Neutrophil (primary cell): Measurements from ENCODE around the gene HS3ST6.
A peak's percentile ranks its signal among the peaks of the same experiment; 100 is the strongest.
"Not testable (repeated sequence)": the region's sequence is repeated elsewhere in the genome, so short reads cannot be mapped to it uniquely, and the experiment has no call there.

Source experiments
- H3K27ac ChIP-seq: fragments of 200-600 bp; sonication (generic); 2 replicates; pipeline ENCODE4 v1.5.1; 2016; ENCODE audit warnings: mild to moderate bottlenecking, moderate library complexity
- H3K27me3 ChIP-seq: fragments of 200-600 bp; sonication (generic); 2 replicates; pipeline ENCODE4 v1.6.0; 2016; ENCODE audit warnings: mild to moderate bottlenecking
- H3K36me3 ChIP-seq: fragments of 200-600 bp; sonication (generic); 2 replicates; pipeline ENCODE4 v1.5.1; 2017
- H3K4me1 ChIP-seq, 2 experiments: fragments of 200-600 bp in 1 of 2; sonication (generic) in 1 of 2; 1 replicate in 1 of 2; 2 replicates in 1 of 2; pipeline versions ENCODE4 v1.5.1 to v1.6.1; 2013 to 2016; ENCODE audit warnings: low read depth in 1 of 2, low read length in 1 of 2, mild to moderate bottlenecking in 1 of 2, moderate library complexity in 1 of 2; ENCODE audit not compliant: control insufficient read depth in 1 of 2, insufficient read depth in 1 of 2
- H3K4me3 ChIP-seq, 2 experiments: fragments of 200-600 bp in 1 of 2; sonication (generic) in 1 of 2; 1 replicate in 1 of 2; 2 replicates in 1 of 2; pipeline ENCODE4 v1.5.1; 2013 to 2016; ENCODE audit warnings: low read depth in 1 of 2, low read length in 1 of 2, mild to moderate bottlenecking in 1 of 2, moderate library complexity in 1 of 2
- H3K9me3 ChIP-seq: fragments of 200-600 bp; sonication (generic); 2 replicates; pipeline ENCODE4 v1.5.1; 2016
- TF ChIP-seq, protein P1 (sequence below): fragments of 200-600 bp; sonication (generic); IDR thresholded peaks from 2 replicates; pipeline ENCODE4 v1.5.1; 2016; ENCODE audit warnings: antibody characterized with exemption

Gene HS3ST6

DNA sequence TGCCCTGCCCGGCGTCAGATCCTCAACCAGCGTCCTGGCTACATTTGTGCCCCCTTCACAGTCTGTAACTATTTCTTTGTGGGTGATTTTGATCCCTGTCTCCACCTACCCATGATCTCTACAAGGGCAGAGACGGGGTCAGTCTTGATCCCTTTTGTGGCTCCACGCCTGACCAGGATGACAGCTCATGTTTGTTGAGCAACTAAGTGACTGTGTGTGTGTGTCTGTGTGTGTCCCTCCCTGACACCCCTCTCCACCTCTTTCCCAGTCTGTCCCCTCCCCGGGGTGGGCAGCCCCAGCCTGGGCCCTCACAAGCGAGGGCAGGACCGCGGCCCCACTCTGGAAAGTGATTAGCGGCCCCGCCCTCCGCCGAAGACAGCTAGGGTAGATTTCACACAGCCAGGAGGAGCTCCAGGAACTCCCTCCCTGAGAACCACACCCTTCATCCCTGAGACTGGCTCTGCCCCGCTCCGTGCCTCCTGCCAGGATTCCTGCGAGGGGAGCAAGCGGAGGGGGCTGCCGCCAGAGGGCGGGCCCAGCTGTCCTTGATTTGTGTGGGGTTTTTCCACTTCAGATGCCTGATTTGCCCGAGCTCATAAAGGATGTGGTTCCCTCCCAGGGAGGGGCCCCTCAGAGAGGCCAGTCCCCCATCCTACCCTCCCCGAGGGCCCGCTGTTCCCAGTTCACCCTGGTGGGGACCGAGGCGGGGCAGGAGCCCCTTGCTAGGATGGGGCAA, 5.3 kb upstream of the HS3ST6 start:
- no peaks in the 10 kb centered on the region for H3K4me1 ChIP-seq
- no peak overlapping the region for H3K4me3 ChIP-seq
- H3K36me3 ChIP-seq = no peaks in the 10 kb centered on the region
- H3K27me3 ChIP-seq = peaks cover 66% of the 10 kb centered on the region
- no peaks in the 10 kb centered on the region for H3K9me3 ChIP-seq
- H3K27ac ChIP-seq = no peak overlapping the region
- TF ChIP-seq, protein P1, sequence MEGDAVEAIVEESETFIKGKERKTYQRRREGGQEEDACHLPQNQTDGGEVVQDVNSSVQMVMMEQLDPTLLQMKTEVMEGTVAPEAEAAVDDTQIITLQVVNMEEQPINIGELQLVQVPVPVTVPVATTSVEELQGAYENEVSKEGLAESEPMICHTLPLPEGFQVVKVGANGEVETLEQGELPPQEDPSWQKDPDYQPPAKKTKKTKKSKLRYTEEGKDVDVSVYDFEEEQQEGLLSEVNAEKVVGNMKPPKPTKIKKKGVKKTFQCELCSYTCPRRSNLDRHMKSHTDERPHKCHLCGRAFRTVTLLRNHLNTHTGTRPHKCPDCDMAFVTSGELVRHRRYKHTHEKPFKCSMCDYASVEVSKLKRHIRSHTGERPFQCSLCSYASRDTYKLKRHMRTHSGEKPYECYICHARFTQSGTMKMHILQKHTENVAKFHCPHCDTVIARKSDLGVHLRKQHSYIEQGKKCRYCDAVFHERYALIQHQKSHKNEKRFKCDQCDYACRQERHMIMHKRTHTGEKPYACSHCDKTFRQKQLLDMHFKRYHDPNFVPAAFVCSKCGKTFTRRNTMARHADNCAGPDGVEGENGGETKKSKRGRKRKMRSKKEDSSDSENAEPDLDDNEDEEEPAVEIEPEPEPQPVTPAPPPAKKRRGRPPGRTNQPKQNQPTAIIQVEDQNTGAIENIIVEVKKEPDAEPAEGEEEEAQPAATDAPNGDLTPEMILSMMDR = peak; percentile 11

DNA sequence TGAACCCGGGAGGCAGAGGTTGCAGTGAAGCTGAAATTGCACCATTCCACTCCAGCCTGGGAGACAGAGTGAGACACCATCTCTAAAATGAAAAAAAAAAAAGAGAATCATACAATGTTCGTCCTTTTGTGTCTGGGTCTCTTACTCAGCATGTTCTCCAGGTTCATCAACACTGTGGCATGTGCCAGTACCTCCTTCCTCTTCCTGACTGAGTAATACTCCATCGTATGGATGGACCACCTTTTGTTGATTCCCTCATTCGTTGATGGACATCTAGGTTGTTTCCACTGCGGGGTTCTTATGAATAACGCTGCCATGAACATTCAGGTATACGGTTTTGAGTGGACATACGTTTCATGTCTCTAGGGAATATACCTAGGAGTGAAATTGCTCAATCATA, 4.1 kb upstream of the HS3ST6 start:
- TF ChIP-seq, protein P1 = no peak
- H3K27ac ChIP-seq = no peak overlapping the region
- H3K4me3 ChIP-seq = no peak overlapping the region
- H3K27me3 ChIP-seq = peaks cover 77% of the 10 kb centered on the region
- no peaks in the 10 kb centered on the region for H3K36me3 ChIP-seq
- H3K9me3 ChIP-seq = no peaks in the 10 kb centered on the region
- H3K4me1 ChIP-seq = no peaks in the 10 kb centered on the region

DNA sequence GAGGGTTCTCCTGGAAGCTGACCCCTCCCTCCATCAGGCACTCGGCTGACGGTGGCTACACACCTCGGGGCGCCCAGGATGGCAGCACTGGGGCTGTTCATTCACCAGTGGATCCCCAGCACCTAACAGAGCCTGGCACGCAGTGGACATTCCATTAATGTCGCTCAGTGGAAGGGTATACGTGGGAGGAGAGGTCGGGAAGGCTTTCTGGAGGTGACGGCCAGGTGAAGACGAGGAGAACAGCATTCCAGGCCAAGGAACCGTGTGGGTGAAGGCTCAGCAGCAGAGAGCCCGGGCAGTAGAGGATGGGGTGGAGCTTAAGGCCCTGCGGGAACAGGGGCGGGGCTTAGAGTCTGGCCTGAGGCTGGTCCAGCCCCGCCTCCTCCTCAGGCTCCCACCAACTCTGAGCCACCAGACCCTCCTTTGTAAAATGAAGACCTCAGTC, 2.5 kb upstream of the HS3ST6 start:
- no peaks in the 10 kb centered on the region for H3K4me1 ChIP-seq
- no peaks in the 10 kb centered on the region for H3K9me3 ChIP-seq
- TF ChIP-seq, protein P1 = no peak
- no peak overlapping the region for H3K27ac ChIP-seq
- H3K27me3 ChIP-seq = peaks cover 93% of the 10 kb centered on the region
- H3K36me3 ChIP-seq = no peaks in the 10 kb centered on the region
- no peak overlapping the region for H3K4me3 ChIP-seq

DNA sequence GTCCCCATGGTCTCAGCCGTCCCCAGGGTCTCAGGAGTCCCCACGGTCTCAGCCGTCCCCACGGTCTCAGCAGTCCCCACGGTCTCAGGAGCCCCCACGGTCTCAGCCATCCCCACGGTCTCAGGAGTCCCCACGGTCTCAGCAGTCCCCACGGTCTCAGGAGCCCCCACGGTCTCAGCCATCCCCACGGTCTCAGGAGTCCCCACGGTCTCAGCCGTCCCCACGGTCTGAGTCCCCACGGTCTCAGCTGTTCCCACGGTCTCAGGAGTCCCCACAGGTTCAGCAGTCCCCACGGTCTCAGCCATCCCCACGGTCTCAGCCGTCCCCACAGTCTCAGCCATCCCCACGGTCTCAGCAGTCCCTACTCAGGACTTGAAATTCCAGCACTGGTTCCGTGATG, 1.9 kb upstream of the HS3ST6 start:
- peaks cover 99% of the 10 kb centered on the region for H3K27me3 ChIP-seq
- not testable (repeated sequence) for H3K4me3 ChIP-seq, H3K27ac ChIP-seq, H3K4me1 ChIP-seq, H3K9me3 ChIP-seq, H3K36me3 ChIP-seq

DNA sequence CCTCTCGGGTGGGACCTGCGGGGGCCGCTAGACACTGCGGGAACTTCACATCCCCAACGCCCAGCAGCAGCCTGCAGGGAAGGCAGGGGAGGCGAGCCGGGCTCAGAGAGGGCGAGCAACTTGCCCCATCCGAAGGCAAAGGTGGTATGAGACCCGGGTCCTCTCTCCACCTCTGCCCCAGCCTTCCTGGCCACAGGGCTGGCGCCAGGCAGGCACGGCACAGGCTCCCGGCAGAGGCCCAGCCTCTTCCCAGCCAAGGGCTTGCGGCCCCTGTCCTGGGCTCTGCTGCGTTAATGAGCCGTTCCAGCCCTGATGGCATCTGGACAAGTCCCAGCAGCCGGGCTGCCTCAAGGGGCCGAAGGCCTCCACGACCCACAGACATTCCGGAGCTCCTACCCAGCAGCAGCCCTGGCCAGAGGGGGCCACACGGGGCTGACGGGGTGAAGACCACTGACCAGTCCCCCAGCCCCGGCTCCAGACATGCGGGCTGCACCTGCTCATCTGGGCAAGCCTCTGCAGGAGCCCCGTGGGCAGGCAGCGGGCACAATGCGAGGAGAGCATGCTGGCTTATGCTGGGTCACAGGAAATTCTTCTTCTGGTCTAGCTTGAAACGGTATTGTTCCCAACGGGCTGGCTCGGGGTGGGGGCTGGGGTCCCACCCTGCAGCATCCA, 1.2 kb upstream of the HS3ST6 start:
- TF ChIP-seq, protein P1 = no peak
- peaks cover 100% of the 10 kb centered on the region for H3K27me3 ChIP-seq
- H3K9me3 ChIP-seq = no peaks in the 10 kb centered on the region
- H3K27ac ChIP-seq = no peak overlapping the region
- H3K36me3 ChIP-seq = no peaks in the 10 kb centered on the region
- no peak overlapping the region for H3K4me3 ChIP-seq
- H3K4me1 ChIP-seq = no peaks in the 10 kb centered on the region

DNA sequence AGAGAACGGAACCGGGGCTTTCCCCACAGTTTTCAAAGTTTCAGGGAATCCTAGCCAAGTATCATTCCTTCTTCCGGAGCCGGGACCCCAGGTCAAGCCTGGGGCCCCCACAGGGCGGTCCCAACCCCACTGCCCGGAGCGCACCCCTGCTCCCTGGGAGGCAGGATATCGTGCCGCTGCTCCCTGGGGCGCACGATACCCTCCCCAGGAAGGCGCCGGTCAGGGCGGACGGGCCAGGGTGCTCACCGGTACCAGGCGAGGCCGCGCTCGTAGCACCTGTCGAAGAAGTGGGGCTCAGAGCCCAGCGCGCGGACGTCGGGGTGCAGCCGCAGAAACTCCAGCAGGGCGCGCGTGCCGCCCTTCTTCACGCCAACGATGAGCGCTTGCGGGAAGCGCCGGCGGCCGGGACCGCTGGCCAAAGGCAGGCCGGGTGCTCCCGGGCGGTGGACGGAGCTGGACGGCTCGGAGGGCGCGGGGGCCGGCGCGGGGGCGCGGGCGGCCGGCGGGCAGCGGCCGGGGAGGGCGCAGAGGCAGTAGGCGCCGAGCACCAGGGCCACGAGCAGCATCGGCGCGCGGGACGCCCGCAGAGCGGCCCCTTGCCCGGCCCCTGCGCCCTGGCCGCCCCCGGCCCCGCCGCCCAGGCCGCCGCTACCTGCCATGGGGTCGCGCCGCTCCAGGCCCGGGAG, 407 bp downstream of the HS3ST6 start:
- no peak overlapping the region for H3K4me3 ChIP-seq
- H3K9me3 ChIP-seq = no peaks in the 10 kb centered on the region
- no peak overlapping the region for H3K27ac ChIP-seq
- H3K36me3 ChIP-seq = no peaks in the 10 kb centered on the region
- H3K4me1 ChIP-seq = no peaks in the 10 kb centered on the region
- H3K27me3 ChIP-seq = peaks cover 99% of the 10 kb centered on the region
- TF ChIP-seq, protein P1 = no peak
